GM21717 (cell line): ENCODE results near the gene SUN2.

Experiments used
- ATAC-seq: cut with Tn5 transposase; IDR thresholded peaks from one replicate; pipeline ENCODE4 v1.9.1; 2021; ENCODE audit warnings: mild to moderate bottlenecking, moderate library complexity; ENCODE audit not compliant: unreplicated experiment

Gene SUN2

DNA sequence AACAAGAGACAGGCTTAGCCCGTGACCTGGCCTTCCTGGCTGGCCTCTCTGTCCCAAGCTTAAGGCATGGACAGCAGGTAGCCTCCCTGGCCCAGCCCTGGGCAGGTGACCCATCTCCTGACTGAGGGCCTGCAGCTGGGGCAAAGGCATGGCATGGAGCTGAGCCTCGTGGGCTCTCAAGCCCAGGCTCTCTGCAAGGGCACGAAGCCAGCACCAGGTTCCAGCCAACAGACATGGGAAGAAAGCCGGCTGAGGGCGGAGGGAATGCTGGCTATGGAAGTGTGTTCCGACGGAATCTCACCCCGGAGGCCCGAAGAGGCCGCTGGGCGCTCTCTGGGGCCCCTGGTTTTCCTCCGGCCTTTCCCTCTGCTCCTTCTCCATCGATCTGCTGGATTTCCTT is 25.2 kb upstream of the SUN2 start:
- no peak for ATAC-seq

- no peak for ATAC-seq
These were observed 21.4 kb upstream of the SUN2 start for GRCh38 chr22:38777087-38777671.

GRCh38 chr22:38776086-38776485 is 20.3 kb upstream of the SUN2 start:
- ATAC-seq = no peak

GRCh38 chr22:38775656-38776055 is 19.9 kb upstream of the SUN2 start:
- no peak for ATAC-seq

DNA sequence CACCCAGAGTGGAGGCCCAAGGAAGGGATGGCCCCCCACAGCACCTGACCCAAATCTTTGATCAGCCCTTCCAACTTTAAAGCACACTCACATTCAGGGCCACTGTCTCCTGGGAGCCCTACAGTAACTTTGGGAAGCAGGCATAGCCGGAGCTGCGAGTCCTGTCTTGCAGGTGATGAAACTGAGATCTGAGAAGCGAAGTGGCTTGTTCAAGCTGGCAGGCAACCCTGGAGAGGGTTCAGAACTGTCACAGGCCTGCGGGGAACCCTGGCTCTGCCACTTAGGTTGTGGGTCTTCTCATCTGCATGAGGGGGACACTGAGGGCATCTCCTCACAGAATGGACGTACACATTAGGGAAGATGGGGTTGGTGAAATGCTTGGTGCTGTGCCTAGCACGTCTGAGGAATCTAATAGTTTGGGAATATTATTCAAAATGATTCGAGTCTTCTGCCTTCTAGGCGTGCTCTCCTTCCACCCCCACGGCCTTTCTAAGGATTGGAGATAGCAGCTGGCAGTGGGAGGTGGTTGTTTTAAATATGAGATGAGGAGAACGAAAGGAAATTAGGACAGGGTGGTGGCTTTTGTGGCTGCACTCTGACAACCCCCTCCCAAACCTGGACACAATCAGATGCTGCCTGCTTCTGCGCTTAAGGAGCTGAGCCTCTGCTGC is 18.8 kb upstream of the SUN2 start:
- ATAC-seq = no peak

DNA sequence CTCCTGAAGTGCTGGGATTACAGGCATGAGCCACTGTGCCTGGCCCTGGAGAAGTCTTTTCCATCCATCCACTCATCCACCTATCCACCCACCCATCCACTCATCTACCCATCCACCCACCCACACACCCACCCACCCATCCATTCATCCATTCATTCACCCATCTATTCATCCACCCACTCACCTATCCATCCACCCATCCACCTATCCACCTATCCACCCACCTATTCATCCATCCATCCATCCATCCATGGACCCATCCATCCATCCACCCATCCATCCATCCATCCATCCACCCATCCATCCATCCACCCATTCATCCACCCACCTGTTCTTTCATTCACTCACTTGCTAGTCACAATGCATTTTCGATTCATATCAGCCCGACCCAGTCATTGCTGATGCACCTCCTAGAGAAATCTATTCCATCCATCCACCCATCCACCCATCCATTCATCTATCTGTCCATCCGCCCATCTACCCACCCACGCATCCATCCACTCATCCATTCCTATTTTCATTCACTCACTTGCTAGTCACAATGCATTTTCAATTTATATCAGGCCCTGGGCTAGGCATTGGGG is 17.7 kb upstream of the SUN2 start:
- ATAC-seq = no peak

DNA sequence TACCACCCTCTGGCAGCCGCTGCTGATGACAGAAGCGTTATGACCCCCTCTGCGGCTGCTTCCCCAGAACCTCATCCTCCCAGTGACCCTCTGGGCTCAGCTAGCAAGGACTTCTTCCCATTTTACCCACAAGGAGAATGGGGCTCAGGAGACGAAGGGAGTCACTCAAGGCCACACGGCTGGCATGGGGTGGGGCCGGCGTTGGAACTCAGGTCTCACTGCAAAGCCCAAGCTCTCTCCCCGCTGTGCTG is 16.8 kb upstream of the SUN2 start:
- no peak for ATAC-seq

GRCh38 chr22:38770257-38770949 is 14.6 kb upstream of the SUN2 start:
- no peak for ATAC-seq

DNA sequence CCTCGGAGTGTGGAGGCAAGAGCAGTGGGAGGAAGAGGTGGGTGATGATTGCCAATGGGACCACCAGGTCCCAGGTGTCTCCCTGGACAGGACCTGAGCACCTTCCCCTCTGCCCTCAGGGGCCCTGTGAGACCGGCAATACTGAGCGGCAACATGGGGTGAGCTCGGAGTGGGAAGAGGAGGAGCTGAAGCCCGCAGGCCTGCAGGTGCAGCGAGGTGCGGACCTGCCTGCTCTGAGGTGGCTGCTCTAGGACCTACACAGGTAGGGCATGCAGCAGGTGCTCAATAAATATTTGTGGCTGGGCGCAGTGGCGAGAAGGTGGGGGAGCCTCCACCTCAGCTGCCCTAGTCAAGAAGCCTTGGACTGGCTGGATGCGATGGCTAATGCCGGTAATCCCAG is 12.2 kb upstream of the SUN2 start:
- no peak for ATAC-seq

DNA sequence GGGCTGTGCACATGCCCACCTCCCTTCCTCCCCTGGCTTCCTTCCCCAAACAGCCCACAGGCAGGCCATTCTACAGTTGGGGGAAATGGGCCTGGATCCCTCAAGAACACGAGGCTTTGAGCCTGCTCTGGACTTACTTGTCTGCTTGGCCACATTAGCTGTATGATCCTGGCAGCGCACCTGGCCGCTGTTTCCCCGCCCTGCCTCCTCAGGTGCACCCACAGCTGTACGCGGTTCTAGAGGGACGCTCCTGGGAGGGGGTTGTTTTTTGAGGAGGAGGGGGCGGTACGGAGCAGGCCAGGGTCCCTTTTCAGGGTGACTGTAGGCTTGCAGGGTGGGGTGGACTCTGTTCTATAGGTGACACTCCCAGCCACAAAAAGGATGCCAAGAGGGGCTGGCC is 11.5 kb upstream of the SUN2 start:
- ATAC-seq = no peak

DNA sequence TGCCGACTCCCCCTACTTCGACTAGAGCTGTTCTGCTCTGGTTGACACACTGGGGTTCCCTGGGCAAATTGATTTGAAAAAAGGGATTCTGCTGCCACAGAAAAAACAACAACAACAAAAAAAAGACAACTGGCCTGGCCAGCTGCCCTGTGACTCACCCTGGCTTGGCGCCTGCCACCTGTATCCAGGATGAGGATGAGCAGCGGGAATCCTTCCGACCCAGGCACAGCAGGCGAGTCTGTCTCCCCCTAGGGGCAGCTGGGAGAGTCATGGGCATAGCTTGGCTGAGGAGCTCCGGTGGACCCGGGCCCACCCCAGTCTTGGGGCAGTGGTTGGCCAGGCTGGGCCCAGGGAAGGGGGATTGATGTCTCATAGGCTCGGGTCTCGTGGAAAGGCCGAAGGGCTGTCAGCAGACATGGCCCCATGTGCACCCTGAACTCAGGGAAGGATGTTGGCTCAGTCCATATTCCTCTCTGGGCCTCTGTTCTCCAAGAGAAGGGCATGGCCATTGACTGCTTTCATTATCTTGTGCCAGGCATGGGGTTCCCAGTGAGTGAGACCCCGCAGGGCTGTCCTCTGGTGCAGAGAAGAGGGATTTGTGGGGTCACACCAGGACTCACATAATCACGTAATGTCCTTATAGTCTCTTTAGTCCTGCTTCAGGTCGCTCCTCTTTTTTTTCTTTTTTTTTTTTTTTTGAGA is 10.4 kb upstream of the SUN2 start:
- no peak for ATAC-seq

DNA sequence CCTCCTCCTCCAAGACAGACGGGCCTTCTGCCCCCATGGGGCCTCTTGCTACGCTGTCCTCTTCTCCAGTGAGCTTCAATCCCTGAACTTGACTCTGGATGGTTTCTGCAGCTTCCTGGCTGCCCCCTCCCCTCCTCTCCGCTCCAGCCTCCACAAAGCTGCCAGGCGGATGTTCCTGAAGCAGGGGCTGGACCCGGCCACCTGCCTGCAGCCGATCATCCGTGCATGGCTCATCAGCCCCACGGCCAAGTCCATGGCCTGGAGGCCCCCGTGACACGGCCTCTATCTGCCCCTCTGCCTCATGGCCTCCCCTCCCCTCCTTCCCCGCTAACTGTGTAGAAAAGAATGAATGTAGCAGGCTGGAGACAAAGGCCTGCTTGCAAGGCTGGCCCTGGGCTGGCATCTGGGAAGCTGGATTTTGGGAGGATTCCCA is 6.8 kb upstream of the SUN2 start:
- ATAC-seq = no peak

- ATAC-seq = no peak
These were observed 5.7 kb upstream of the SUN2 start for GRCh38 chr22:38761202-38762162.

- ATAC-seq = no peak
These were observed 4.8 kb upstream of the SUN2 start for GRCh38 chr22:38760477-38761201.

DNA sequence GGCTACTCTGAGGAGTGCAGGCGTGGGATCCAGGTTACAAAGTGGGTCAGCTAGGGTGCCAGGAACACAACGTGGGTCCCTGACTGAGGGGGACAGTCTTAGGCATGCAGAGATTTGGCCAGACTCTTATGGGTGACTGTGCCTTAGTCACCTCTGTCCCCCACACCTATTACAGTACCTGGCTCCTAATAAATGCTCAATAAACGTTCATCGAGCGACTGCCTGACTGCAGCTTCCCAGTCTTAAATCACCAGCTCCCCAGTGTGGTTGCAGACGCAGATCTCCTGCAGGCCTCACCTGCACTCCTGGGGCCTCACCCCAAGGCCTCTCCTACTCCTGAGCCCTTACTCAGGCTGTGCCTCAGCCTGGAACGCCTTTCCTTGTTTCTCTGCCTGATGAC is 3.2 kb upstream of the SUN2 start:
- ATAC-seq = no peak

GRCh38 chr22:38758276-38758945 is 2.6 kb upstream of the SUN2 start:
- ATAC-seq = no peak

- ATAC-seq = no peak
These were observed 1.6 kb upstream of the SUN2 start for GRCh38 chr22:38757464-38757757.

- no peak for ATAC-seq
These were observed 1.1 kb upstream of the SUN2 start for GRCh38 chr22:38756711-38757463.
